GM18498 (cell line): Measurements from ENCODE around the gene SMAD7.

ENCODE experiments used
- ATAC-seq: cut with Tn5 transposase; IDR thresholded peaks from one replicate; pipeline ENCODE4 v1.9.1; 2021; ENCODE audit warnings: mild to moderate bottlenecking, moderate library complexity; ENCODE audit not compliant: unreplicated experiment

The SMAD7 gene

GRCh38 chr18:48986851-48987761 is 36.3 kb upstream of the SMAD7 start:
- ATAC-seq: no peak

- ATAC-seq: no peak
Observed at GRCh38 chr18:48985161-48985560, 34.4 kb upstream of the SMAD7 start.

GRCh38 chr18:48983793-48984437 is 33.1 kb upstream of the SMAD7 start:
- no peak for ATAC-seq

- ATAC-seq: no peak
Observed at GRCh38 chr18:48982266-48982665, 31.5 kb upstream of the SMAD7 start.

GRCh38 chr18:48979944-48980890 is 29.5 kb upstream of the SMAD7 start:
- no peak for ATAC-seq

- no peak for ATAC-seq
Observed at GRCh38 chr18:48977914-48978313, 27.1 kb upstream of the SMAD7 start.

- ATAC-seq: peak; percentile 78
Observed at GRCh38 chr18:48975817-48976649, 25.3 kb upstream of the SMAD7 start.

GRCh38 chr18:48975120-48975816 is 24.5 kb upstream of the SMAD7 start:
- ATAC-seq: no peak

GRCh38 chr18:48974304-48975119 is 23.7 kb upstream of the SMAD7 start:
- no peak for ATAC-seq

GRCh38 chr18:48973731-48974130 is 23.0 kb upstream of the SMAD7 start:
- no peak for ATAC-seq

- ATAC-seq: no peak
Observed at GRCh38 chr18:48968412-48969215, 17.8 kb upstream of the SMAD7 start.

GRCh38 chr18:48967545-48967944 is 16.8 kb upstream of the SMAD7 start:
- no peak for ATAC-seq

GRCh38 chr18:48966523-48966922 is 15.8 kb upstream of the SMAD7 start:
- no peak for ATAC-seq

- ATAC-seq: no peak
Observed at GRCh38 chr18:48963586-48964470, 13.1 kb upstream of the SMAD7 start.

GRCh38 chr18:48962994-48963561 is 12.3 kb upstream of the SMAD7 start:
- no peak for ATAC-seq

GRCh38 chr18:48962252-48962993 is 11.7 kb upstream of the SMAD7 start:
- ATAC-seq: no peak
